ENCODE measurements around the gene ZNF141.
"Not testable (repeated sequence)": the region's sequence is repeated elsewhere in the genome, so short reads cannot be mapped to it uniquely, and the experiment has no call there.

ZNF141 gene

DNA sequence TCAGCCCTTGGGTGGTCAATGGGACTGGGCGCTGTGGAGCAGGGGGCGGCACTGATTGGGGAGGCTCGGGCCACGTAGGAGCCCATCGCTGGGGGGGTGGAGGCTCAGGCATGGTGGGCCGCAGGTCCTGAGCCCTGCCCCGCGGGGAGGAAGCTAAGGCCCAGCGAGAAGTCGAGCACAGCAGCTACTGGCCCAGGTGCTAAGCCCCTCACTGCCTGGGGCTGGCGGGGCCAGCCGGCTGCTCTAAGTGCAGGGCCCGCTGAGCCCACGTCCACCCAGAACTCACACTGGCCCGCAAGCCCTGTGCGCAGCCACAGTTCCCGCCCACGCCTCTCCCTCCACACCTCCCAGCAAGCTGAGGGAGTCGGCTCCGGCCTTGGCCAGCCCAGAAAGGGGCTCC, 66.4 kb downstream of the ZNF141 start:
- H3K9me3 ChIP-seq (ENCODE audit: control insufficient read depth, low read length), result no peaks in the 10 kb centered on the region
- H3K27me3 ChIP-seq (ENCODE audit: control insufficient read depth, insufficient read depth, low read length), result no peaks in the 10 kb centered on the region
- no peak overlapping the region for H3K9ac ChIP-seq (ENCODE audit: low read length)
- H3K36me3 ChIP-seq (ENCODE audit: control insufficient read depth, insufficient read depth, low read length), result no peaks in the 10 kb centered on the region
- H3K4me3 ChIP-seq (ENCODE audit: low read length), result no peak overlapping the region
- H3K4me1 ChIP-seq (ENCODE audit: control insufficient read depth, insufficient read depth, low read length), result no peaks in the 10 kb centered on the region

DNA sequence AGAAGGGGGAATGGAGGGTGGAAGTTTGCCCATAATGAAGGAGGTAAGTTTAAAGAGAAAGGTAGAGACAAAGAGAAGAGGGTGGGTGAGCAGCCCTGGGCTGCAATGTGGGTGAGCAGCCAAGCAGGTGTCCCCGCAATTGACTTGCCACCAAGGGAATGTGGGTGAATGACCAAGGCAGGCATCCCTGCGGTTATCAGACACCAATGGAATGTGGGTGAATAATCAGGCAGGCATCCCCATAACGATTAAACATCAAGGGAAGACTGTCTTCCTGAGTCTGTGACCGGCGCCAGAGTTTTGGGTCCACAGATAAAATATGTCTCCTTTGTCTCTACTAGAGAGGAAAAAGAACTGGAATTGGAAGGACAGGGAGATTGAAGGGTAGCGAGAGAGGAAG, 70.7 kb downstream of the ZNF141 start:
- H3K9ac ChIP-seq (ENCODE audit: low read length); H3K9me3 ChIP-seq (ENCODE audit: control insufficient read depth, low read length); H3K36me3 ChIP-seq (ENCODE audit: control insufficient read depth, insufficient read depth, low read length); H3K4me3 ChIP-seq (ENCODE audit: low read length); H3K4me1 ChIP-seq (ENCODE audit: control insufficient read depth, insufficient read depth, low read length); H3K27me3 ChIP-seq (ENCODE audit: control insufficient read depth, insufficient read depth, low read length): not testable (repeated sequence)

DNA sequence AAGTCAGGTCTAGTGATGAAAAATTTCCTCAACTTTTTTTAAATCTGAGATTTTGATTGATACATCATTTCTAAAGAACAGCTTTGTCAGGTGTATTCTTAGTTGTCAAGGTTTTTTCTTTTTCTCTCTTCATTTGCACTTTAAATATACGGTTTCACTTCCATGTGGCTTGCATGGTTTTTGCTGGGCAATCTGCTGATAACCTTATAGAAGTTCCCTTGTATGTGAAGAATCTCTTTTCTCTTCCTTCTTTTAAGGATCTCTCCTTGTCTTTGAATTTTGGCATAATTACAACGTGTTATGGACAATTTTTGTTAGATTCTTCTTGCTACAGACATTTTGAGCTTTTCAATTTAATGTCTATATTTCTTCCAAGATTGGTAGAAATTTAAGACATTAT, 85.0 kb downstream of the ZNF141 start:
- peaks cover 30% of the 10 kb centered on the region for H3K9me3 ChIP-seq (ENCODE audit: control insufficient read depth, low read length)
- no peaks in the 10 kb centered on the region for H3K27me3 ChIP-seq (ENCODE audit: control insufficient read depth, insufficient read depth, low read length)
- peaks cover 4% of the 10 kb centered on the region for H3K36me3 ChIP-seq (ENCODE audit: control insufficient read depth, insufficient read depth, low read length)
- no peak overlapping the region for H3K4me3 ChIP-seq (ENCODE audit: low read length)
- no peaks in the 10 kb centered on the region for H3K4me1 ChIP-seq (ENCODE audit: control insufficient read depth, insufficient read depth, low read length)
- no peak overlapping the region for H3K9ac ChIP-seq (ENCODE audit: low read length)
